Measurements from ENCODE around the gene DPF3.

Gene DPF3

GRCh38 chr14:72616811-72617210 is 277.1 kb downstream of the DPF3 start:
- H3K4me3 ChIP-seq (ENCODE audit: low read length), result no peak overlapping the region
- no peak for DNase-seq (ENCODE audit: low read depth, low spot score)

- H3K4me3 ChIP-seq (ENCODE audit: low read length), result no peak overlapping the region
- DNase-seq (ENCODE audit: low read depth, low spot score), result no peak
Measured at GRCh38 chr14:72616294-72616693, 277.6 kb downstream of the DPF3 start.

- no peak overlapping the region for H3K4me3 ChIP-seq (ENCODE audit: low read length)
- DNase-seq (ENCODE audit: low read depth, low spot score), result no peak
Measured at GRCh38 chr14:72615451-72616121, 278.3 kb downstream of the DPF3 start.

GRCh38 chr14:72614891-72615415 is 278.9 kb downstream of the DPF3 start:
- DNase-seq (ENCODE audit: low read depth, low spot score), result no peak

GRCh38 chr14:72614365-72614764 is 279.5 kb downstream of the DPF3 start:
- no peak for DNase-seq (ENCODE audit: low read depth, low spot score)
- H3K4me3 ChIP-seq (ENCODE audit: low read length), result no peak overlapping the region

More at GRCh38 chr14:72614891-72615415, 278.9 kb downstream of the DPF3 start:
- H3K4me3 ChIP-seq (ENCODE audit: low read length), result no peak overlapping the region

- no peak overlapping the region for H3K4me3 ChIP-seq (ENCODE audit: low read length)
- DNase-seq (ENCODE audit: low read depth, low spot score), result no peak
Measured at GRCh38 chr14:72613975-72614319, 280.0 kb downstream of the DPF3 start.

- no peak for DNase-seq (ENCODE audit: low read depth, low spot score)
Measured at GRCh38 chr14:72613231-72613974, 280.5 kb downstream of the DPF3 start.

GRCh38 chr14:72612041-72612440 is 281.9 kb downstream of the DPF3 start:
- DNase-seq (ENCODE audit: low read depth, low spot score), result no peak
- H3K4me3 ChIP-seq (ENCODE audit: low read length), result no peak overlapping the region

More at GRCh38 chr14:72613231-72613974, 280.5 kb downstream of the DPF3 start:
- H3K4me3 ChIP-seq (ENCODE audit: low read length), result no peak overlapping the region

- no peak for DNase-seq (ENCODE audit: low read depth, low spot score)
- H3K4me3 ChIP-seq (ENCODE audit: low read length), result no peak overlapping the region
Measured at GRCh38 chr14:72611506-72611905, 282.4 kb downstream of the DPF3 start.

GRCh38 chr14:72610831-72611200 is 283.1 kb downstream of the DPF3 start:
- no peak overlapping the region for H3K4me3 ChIP-seq (ENCODE audit: low read length)
- DNase-seq (ENCODE audit: low read depth, low spot score), result no peak

- H3K4me3 ChIP-seq (ENCODE audit: low read length), result no peak overlapping the region
- DNase-seq (ENCODE audit: low read depth, low spot score), result no peak
Measured at GRCh38 chr14:72610096-72610830, 283.6 kb downstream of the DPF3 start.

- DNase-seq (ENCODE audit: low read depth, low spot score), result no peak
- no peak overlapping the region for H3K4me3 ChIP-seq (ENCODE audit: low read length)
Measured at GRCh38 chr14:72609205-72609916, 284.5 kb downstream of the DPF3 start.

- no peak for DNase-seq (ENCODE audit: low read depth, low spot score)
- no peak overlapping the region for H3K4me3 ChIP-seq (ENCODE audit: low read length)
Measured at GRCh38 chr14:72608391-72609204, 285.3 kb downstream of the DPF3 start.

GRCh38 chr14:72607386-72608130 is 286.3 kb downstream of the DPF3 start:
- H3K4me3 ChIP-seq (ENCODE audit: low read length), result no peak overlapping the region
- DNase-seq (ENCODE audit: low read depth, low spot score), result no peak

GRCh38 chr14:72606879-72607278 is 287.0 kb downstream of the DPF3 start:
- DNase-seq (ENCODE audit: low read depth, low spot score), result no peak
- H3K4me3 ChIP-seq (ENCODE audit: low read length), result no peak overlapping the region

- H3K4me3 ChIP-seq (ENCODE audit: low read length), result no peak overlapping the region
- no peak for DNase-seq (ENCODE audit: low read depth, low spot score)
Measured at GRCh38 chr14:72605921-72606220, 288.0 kb downstream of the DPF3 start.

GRCh38 chr14:72605096-72605920 is 288.6 kb downstream of the DPF3 start:
- H3K4me3 ChIP-seq (ENCODE audit: low read length), result no peak overlapping the region
- no peak for DNase-seq (ENCODE audit: low read depth, low spot score)

Measured in Jurkat, Clone E6-1 (cell line).